NB4 (cell line): ENCODE results near the gene SEPHS1.

Experiments used
- CTCF ChIP-seq: IDR thresholded peaks from one replicate; pipeline ENCODE4 v1.5.1; 2012; ENCODE audit warnings: low read depth, low read length
- MAX ChIP-seq: IDR thresholded peaks from 2 replicates; pipeline ENCODE4 v1.6.1; 2011; ENCODE audit warnings: low read depth, low read length
- MYC ChIP-seq: IDR thresholded peaks from 2 replicates; pipeline ENCODE4 v1.6.1; 2011; ENCODE audit warnings: low read depth, low read length
- POLR2A ChIP-seq: IDR thresholded peaks from 2 replicates; pipeline ENCODE4 v1.6.1; 2011; ENCODE audit warnings: mild to moderate bottlenecking; ENCODE audit not compliant: insufficient read length; ENCODE audit errors: extremely low read depth

GRCh38 chr10:13306103-13306502, 42.0 kb downstream of the SEPHS1 start:
- TF ChIP-seq CTCF (no peak), POLR2A (no peak), MAX (no peak), MYC (no peak)
